Stimulated activated CD8-positive, alpha-beta memory T cell treated with anti-CD3 and anti-CD28 coated beads, Interleukin-7, amount 100 ng/mL, for 4 hours (primary cell): ENCODE data around the gene AFF3.

Experiments used
- DNase-seq, 2 donors: peaks; one replicate each; pipeline ENCODE4 v3.0.0-alpha.2; 2020; ENCODE audit warnings: low read depth in 2 of 2

Gene AFF3

GRCh38 chr2:99857867-99858444, 284.4 kb downstream of the AFF3 start:
- DNase-seq, result no peak

DNA sequence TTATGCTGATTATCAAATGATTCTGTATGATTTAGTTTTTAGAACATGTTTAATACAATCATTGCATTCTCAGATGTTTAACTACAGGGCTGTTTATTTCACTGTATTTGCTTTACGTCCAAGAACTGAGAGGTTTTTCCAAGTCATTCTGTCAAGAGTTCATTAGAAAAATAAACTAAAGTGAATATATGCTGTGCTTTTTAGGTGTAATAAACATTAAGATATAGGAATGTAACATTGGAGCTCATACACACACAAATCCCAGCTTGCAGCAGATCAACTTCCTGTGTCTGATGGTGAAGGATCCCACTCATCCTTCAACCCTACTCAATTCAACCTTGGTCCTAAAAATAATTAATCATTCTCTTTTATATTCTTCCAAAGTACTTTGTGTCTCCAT, 285.0 kb downstream of the AFF3 start:
- no peak for DNase-seq

- no peak for DNase-seq
Measured at GRCh38 chr2:99856119-99856518, 286.3 kb downstream of the AFF3 start.

GRCh38 chr2:99854236-99854852, 288.0 kb downstream of the AFF3 start:
- DNase-seq, result no peak

DNA sequence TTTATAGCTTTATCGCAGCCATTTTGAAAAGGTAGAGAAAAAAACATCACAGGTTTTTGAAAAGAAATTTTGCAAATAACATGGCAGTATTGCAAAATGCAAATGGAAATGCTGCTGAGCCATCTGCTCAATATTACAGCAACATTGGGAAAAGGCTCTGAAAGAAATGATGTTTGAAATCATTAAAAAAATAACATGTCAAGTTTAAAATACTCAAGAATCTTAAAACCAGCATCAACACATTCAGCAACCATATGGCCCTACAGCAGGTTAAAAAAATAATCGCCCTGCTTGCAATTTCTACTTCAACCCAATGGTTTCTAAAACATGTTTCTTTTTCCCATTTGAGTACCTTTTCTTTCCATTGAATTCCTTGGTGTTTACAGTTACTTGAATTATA, 289.4 kb downstream of the AFF3 start:
- DNase-seq, result no peak

DNA sequence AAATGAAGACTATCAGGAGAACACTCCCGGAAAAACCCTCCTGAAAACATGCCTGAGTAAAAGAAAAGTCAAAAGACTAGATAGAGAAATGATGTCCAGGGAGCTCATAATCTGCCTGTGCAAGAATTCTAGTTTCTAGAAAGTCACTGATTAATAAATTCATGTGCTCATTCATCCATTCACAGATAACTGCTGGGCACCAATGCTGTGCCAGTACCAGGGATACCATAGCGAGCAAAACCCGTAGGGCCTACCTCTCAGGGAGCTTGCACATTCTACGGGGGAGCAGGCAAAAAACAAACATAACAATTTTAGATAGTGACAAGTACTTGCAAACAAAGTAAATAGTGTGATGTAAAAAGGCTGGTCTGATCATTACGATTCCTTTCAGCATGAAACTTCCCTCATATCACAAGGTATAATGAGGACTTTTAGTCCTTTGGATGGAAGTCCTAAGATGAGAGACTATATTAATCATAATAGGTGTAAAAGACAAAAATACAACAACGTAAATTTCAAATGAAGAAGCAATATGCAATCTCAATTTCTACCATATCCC, 289.9 kb downstream of the AFF3 start:
- no peak for DNase-seq

DNA sequence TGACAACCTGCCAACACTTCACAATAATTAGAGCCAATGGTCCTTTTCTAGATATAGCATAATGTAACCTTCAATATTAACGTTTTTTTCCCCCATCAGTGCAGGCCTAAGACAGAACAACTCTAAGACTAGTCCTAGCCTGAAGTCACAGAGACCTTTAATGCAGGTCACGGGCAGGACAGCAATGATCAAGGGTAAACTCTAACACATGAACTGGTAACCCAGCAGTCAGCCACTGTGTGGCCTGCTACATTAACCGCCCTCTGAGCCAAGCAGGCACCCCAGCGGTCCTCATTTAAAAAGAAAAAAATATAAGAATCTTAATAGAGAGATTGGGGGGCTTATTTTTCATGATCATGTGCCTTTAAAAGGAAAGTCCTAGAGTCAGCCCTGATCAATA, 290.6 kb downstream of the AFF3 start:
- no peak for DNase-seq

DNA sequence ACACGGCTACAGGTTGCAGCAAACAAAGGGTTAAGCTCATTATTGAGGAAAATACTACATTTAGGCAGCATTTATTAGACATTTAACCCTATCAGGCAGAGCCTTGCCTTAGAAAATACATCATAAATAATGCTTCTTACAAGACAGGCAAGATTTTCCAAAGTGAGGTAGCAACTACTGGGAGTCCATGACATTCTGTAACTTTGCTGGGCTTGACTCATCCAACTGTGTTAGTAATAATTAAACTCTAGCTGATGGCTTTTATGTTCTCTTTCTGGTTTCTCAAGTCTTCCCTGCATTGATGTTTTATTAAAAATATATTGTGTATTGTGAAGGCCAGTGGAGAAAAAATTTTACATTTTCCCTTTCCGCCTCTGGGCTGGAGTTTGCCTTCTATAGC, 291.3 kb downstream of the AFF3 start:
- no peak for DNase-seq

- DNase-seq, result no peak
Measured at GRCh38 chr2:99850084-99850710, 292.2 kb downstream of the AFF3 start.

DNA sequence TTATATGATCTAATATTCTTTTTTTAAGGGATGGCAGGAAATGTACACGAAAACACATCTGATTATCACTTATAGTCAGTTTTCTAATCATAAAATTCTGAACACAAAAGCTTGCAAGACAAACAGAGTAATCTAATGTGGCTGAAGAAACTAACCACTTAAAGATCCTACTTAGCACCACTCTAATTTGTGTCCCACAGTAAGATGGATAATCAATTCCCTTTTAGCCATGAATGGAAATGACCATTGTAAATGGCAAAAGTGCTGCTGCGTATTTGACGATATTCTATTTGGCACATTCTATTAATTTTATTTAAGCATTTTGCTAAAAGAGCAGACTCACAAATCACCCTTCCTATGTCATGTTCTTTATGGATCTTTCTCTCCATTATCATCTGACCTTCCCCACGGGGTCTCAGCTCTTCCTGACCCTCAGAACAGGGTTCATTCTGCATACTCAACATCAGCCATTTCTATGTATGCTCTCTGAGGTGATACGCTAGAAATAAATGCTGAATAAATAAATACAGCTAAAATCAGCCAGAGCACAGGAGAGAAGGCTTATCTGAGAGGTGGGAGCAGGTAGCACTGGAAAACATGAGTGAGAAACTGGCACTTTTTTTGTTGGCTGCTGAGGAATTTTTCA, 295.8 kb downstream of the AFF3 start:
- DNase-seq, result no peak

GRCh38 chr2:99845296-99845695, 297.1 kb downstream of the AFF3 start:
- DNase-seq, result no peak

DNA sequence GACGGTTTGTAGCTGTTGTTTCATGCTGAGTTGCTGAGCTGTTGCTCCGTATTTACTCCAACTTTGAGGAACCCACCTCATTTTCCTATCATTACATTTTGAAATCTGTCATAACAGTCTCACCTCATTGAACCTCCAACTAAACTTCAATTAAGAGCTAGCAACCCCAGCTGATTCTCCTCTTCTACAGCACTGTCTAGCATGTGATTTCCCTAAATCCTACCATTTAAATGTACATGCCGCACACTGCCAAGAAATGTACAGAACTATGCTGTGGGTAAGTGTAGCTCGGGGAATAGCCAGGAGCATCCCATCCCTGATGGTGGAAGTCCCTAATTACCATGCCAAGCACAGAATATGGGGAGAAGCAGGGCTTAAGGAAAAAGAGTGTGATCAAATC, 299.9 kb downstream of the AFF3 start:
- no peak for DNase-seq

DNA sequence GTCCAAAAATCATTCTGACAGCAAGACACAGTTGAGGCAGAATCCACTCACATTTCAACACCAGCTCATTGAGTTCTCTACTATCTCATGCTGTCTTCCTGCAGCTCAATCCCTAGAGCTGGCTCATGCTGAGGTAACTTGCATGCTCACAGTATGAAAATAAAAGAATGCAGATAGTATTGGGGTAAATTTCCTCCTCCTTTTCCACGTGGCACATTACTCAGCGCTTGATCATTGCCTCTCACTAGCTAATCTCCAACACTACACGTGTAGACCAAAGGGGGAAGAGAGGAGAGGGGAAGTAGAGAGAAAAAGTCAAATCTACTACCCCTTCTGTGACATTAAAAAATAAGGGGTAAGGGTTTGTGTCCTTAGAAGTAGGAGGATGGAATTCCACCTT, 300.6 kb downstream of the AFF3 start:
- no peak for DNase-seq

DNA sequence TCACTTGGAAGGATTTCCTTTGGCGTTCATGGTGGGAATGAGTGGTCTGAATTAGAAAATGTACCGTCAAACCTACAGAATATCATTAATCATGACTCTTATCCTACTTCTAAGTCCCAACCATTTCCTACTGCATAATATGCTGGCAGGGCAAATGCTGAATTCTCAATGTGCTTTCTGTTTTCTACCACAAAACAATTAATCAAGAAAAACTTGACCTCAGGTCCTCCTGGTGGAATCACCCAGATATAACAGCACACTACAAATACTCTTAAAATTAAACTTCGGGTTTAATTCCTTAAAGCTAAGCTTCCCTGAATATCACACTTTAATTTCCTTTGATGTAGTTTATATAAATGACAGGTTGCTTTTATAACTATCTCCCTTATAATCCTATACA, 301.6 kb downstream of the AFF3 start:
- no peak for DNase-seq

DNA sequence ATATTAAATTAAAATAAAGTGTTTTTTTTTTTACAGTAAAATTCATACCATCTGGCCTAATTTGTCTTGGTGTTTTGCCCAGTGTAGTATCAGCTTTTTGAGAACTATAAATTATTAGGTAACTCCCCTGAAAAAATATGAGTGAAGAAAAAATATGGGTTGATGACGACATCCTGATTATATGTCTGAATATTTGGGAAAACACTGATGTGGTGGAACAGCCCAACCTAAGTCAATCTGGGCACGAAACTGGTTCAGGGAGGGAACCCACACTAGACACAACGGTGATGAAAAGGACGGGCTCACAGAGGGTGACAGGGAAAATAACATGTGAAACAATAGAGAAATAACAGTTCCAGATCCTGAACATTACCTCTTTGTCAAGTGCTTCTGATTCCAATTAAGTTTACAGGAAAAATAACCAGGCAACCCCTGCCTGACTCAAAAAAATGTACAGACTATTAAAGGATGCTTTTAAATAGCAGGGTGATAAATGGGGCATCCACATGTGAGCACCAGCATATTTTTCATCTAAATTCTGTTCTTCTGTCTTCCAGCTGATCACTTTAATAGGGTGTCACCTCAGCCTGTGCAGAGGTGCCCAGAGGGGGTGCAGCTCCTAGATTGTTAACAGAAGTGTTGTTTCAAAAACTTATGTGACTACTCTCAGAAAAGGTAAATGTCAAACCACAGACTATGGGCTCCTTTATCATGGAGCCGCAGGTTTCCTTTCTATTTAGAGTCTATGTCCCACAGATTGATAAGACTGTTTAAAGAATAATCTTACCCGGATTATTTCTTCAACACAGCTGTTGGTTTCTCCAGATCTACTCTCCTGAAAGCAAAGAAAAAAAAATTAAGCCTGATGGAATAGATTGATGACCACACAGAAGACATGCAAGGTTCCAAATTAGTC, 305.4 kb downstream of the AFF3 start:
- no peak for DNase-seq

GRCh38 chr2:99834426-99834825, 308.0 kb downstream of the AFF3 start:
- no peak for DNase-seq

DNA sequence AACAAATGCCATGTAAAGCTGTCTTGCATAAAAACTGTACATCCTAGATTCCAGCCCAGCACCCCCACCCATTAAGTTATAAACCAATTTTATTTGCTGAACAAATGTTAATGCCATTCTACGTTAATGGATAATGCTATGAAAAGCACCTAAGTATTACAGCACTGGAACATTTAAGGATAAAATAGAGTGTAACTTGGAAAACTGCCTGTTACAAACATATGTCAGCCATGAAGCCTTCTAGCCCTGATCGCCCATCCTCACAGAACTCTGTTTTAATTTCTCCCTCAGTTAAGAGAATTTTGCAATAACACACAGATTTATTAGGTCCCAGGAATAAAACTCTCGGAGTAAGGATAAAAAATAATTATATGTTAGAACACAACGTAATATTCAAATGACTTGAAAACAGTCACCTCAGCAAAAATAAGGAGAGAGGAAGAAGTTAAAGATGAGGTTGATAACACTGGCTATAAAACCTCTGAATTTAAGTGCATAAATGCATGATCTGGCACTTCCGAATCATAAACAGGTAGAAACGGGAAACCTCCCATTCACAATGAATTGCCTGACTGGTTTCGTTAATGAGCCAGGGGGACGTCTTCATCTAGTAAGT, 308.7 kb downstream of the AFF3 start:
- no peak for DNase-seq

GRCh38 chr2:99832926-99833325, 309.5 kb downstream of the AFF3 start:
- no peak for DNase-seq

DNA sequence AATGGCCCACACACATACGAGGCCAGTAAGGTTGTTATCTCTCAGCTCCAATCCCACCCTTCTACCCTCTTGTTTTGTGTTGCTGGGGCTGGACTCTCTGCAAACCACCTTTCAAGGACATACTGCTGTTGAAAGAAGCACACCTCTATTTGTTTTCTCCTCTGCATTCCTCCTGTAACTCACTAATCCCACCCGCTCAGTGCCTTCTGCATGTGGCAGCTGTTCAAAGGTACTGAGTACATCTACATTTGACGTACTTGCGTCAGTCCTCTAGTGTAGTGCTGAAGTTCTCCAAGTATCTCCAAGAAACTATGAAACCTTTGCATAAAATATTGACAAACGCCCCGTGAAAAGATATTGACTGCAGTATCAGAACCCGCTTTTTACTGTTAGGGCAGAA, 310.6 kb downstream of the AFF3 start:
- no peak for DNase-seq

GRCh38 chr2:99827296-99827999, 314.9 kb downstream of the AFF3 start:
- no peak for DNase-seq

- DNase-seq, result no peak
Measured at GRCh38 chr2:99825630-99826029, 316.8 kb downstream of the AFF3 start.
